Right hindlimb (tissue), 1 donor: ENCODE data around the gene WFDC5.
A peak's percentile ranks its signal among the peaks of the same experiment; 100 is the strongest.

Experiments used
- DNase-seq: peaks from one replicate; pipeline ENCODE4 v3.0.0-alpha.2; 2018

The WFDC5 gene

DNA sequence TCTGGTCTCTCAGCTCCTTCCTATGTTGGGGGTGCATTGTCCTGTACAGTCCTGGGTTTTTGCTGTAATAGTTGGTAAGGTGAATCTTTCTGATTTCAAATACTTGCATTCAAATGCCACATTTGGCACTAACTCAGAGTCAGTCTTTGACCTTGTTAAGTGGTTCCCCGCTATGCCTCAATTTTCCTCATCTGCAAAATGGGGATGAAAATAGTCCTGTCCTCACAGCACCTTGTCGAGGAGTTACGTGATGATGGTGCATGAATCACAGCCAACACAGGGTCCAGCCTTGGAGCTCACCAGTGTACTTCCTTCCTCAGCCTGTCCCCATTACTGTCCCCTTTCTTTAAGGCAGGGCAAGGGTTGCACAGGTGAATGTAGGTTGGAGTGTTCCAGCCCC, 1.1 kb downstream of the WFDC5 start:
- DNase-seq = no peak

DNA sequence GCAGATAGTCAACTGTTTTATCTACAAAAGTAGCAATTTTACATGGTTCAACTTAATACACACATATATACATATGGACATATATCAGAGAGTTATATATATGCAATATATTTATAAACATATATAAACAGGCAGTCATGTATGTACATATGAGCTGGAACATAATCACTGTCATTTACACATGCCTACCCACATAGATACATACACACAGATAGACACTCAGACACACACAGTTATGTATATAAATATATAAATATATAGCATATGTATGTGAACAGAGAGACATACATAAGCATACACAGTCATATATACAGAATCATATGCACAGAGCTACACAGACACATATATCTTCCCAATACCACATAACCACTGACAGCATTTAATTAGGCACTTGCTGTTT, 2.2 kb downstream of the WFDC5 start:
- DNase-seq = no peak

DNA sequence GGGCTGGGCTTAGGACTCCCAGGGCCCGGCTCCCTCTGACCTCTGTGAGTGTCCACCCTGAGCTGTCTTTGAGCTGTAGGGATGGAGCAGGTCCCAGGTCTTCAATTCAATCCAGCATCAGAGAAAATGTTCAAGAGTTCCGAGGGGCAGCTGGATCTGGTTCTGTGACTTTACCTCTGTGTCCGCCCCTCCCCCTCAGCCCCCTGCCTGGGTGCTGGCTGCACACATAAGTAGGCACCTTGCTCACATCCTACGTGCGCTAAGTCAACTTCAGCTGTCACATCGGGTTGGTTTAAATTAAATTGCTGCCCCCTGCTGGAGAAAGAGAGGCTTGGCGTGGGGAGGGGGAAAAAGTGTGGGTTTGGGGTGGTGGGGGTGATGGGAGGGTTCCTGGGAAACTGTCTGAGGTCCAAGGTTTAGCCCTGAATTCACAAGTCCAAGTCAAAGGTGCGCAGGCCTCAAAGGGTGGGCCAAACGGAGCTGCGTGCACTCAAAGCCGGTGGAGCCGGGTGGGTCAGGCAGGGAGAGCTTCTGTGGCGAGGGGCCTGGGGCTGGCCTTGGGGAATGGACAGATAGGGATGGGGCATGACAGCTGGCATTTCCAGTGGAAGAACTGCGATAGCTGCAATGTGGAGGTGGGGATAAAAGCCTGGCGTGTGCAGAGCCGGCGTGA, 3.0 kb downstream of the WFDC5 start:
- no peak for DNase-seq

DNA sequence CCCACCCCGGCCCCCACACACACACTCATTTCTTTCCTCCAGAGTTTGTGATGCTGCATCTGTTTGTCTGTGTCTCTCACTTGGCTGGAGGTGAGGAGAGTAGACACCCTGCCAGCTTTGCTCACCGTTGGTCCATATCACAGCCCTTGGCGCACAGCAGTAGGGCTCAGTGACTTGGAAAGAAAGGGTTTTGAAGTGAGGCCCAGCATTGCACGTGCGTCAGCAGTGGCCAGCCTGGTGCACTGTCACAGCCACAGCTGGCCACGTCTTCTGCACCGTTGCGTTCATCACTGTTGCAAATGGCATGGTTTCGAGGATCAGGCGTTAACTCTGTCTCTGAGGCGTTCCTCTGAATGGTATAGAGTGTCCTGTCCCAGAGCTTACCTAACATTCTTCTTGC, 3.7 kb downstream of the WFDC5 start:
- no peak for DNase-seq

DNA sequence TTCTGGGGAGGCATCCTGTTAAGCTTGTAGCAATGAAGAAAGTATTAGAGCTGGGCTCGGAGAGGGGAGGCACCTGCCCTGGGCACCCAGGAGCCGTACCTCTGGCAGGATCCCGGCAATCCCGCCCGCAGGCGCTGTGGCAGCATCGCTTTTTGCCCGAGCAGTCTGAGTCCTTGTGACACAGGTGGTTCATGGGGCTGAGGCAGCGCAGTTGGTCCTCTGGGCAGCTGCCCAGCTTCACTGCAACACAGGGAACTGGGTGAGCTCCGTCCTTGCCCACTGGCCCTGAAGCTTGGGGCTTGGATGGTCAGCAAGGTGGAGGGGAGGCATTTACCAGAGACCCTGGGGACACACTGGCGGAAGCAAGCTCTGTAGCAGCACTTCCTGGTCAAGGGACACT, 4.7 kb downstream of the WFDC5 start:
- no peak for DNase-seq

DNA sequence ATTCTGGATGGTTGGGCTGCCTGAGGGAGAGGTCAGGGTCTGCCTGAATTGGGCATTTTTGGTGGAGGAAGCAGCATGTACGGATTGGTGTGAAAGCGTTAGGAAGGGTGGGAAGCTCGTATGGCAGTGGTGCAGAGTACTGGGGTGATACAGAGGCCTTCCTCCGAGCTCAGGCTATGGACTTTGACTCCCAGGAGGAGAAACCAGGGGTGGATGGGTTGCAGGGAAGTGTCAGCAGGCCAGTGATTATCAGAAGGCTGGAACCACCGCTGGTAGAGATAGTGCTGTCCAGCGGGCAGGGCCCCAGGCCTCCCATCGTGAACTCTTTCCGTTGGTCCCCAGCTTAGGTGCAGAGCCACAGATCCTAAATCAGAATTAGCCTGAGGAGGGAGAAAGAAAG, 5.3 kb downstream of the WFDC5 start:
- DNase-seq = no peak

DNA sequence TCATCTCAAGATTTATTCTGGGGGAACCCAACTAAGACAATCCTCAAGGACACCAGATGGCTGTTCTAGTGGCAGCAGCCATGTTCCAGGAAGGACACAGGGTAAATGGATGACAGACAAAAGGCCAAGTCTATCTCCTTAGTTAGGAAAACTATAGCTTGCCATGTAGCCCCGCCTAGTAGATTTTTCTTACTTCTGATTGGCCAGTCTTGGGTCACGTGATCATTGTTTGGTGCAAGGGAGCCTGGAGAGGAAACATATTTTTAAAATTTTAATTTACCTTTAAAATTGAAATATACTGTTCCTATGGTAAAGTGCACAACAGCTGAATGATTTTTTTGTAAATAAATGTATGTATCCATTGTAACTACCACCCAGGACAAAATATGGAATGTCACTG, 9.7 kb downstream of the WFDC5 start:
- no peak for DNase-seq

- DNase-seq = no peak
Observed at GRCh38 chr20:45104786-45105185, 10.2 kb downstream of the WFDC5 start.

DNA sequence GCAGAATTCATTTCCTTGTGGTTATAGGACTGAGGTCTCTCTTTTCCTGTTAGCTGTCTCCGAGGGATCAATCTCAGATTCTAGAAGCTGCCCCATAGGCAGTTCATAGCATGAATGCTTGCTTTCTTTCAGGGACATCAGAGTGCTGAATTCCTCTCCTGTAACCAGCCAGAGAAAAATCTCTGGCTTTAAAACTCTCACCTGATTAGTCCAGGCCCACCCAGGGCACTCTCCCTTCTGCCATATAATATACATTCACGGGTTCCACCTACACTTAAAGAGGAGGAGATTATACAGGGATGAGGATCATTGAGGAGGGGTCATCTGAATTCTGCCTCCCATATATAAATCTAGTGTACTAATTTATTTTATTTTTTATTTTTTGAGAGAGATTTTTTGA, 11.9 kb downstream of the WFDC5 start:
- DNase-seq = no peak

GRCh38 chr20:45101333-45101850, 13.6 kb downstream of the WFDC5 start:
- DNase-seq = no peak

GRCh38 chr20:45100563-45101245, 14.3 kb downstream of the WFDC5 start, which contains the start of gene KCNS1:
Gene KCNS1 (minus strand): TSS chr20:45101127. CDS start chr20:45099236, 1,891 bp downstream.
- no peak for DNase-seq

GRCh38 chr20:45098103-45098773, 16.7 kb downstream of the WFDC5 start:
- DNase-seq = peak; percentile 47

- no peak for DNase-seq
Observed at GRCh38 chr20:45097485-45098102, 17.4 kb downstream of the WFDC5 start.

DNA sequence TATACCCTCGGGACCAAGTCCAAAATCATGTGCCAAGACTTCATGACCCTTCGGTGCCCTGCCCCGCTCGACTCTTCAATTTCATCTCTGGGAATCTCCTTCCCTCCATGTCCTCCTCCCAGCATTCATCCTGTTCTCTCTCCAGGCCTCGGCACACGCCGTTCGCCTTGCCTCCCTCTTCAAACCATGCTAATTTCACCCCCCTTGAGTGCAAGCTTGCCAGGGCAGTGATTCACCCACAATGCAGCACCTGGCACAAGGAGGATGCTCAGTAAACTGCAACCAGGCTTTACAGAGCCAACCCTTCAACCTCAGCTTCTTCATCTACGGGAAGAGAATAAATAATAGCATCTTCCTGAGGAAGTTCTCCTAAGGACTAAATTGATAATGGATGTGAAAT, 18.2 kb downstream of the WFDC5 start:
- no peak for DNase-seq

DNA sequence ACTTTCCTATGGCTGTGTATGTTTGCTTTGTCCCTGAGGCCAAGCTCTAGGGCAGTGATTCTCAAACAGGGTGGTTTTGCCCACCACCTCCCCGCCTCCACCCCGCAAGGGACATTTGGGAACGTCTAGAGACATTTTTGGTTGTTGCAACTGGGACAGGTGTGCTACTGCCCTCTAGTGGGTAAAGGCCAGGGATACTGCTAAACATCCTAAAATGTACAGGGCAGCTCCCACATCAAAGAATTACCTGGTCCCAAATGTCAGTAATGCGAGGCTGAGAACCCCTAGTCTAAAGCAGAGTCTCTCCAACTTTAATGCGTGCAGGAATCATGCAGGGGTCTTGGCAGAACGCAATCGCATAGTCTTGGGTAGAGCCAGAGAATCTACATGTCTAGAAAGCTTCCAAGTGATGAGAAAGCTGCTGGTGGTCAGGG, 19.2 kb downstream of the WFDC5 start:
- peak; percentile 66 for DNase-seq

DNA sequence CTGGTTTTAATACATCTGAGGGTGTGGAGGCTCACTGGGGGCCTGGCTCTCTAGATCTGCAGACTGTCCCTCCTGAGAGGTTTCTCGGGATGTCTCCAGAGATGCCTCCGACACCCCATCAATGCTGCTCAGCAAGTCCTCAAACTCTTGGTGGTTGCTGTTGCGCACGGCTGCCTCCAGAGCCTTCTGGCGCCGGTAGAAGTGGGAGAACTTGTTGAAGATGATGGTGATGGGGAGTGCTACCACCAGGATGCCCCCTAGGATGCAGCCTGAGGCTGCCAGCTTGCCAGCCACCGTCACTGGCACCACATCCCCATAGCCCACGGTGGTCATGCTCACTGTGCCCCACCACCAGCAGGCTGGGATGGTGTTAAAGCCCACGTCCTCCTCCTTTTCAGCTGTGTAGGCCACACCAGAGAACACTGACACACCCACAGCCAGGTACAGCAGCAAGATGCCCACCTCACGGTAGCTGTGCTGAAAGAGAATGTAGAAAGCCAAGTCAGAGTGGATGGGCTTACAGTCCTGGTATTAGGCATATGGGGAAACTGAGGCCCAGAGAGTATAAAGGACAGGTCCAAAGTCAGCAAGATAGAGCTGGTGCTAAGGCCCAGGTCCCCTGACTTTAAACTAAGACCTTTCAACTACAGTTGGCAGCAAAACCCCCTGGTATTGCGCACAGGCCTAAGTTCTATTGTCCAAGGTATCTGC, 20.0 kb downstream of the WFDC5 start:
- DNase-seq = no peak

- DNase-seq = no peak
Observed at GRCh38 chr20:45094201-45094600, 20.8 kb downstream of the WFDC5 start.

DNA sequence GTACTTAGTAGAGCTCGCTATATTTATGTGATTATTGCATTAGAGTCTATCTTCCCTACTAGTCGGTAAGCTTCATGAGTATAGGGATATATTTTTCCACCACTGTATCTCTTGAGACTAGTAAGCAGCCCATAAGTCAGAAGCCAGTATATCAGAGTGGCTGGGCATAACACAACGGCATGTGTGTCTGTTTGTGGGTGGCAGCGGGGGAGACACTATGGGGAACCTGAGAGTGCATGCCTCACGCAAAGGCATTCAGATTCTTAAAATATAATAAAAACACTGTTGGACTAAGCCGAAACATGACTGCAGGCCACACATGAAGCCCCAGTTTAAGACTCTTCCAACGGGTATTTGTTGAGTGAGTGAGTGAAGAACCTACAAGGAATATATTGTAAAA, 22.1 kb downstream of the WFDC5 start:
- DNase-seq = no peak

DNA sequence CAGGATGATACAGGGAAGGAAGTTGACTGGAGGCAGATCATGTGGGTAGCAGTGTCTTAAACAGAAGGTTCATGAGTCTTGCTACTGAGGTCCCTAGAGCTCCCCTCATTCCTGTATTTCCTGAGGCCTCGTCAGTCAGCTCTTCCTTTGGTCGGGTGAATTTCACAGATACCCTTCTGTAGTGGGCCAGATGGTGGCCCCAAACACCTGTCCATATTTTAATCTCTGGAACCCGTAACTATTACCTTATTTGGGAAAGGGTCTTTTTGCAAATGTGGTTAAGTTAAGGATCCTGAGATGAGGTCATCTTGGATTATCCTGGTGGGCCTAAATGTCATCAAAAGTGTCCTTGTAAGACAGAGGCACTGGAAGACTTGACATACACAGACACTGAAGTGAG, 23.6 kb downstream of the WFDC5 start:
- no peak for DNase-seq

DNA sequence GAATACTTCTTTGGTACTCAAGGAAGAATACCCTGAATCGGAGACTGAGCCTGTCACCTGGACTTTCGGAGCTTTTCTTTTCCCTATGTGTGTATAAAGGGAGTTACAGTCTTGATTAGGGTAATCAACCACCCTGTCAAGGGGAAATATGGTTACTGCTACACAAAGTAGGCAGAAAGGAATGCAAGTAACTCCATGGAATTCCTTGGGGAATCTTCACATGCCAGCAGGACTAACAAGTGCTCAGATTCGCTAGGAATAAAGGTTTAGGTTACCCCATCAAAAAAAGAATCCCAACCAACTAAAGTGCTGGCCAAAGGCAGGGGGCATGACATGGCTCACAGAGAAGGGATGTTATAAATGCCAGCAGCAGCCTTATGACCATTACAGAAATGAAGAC, 24.5 kb downstream of the WFDC5 start:
- no peak for DNase-seq

DNA sequence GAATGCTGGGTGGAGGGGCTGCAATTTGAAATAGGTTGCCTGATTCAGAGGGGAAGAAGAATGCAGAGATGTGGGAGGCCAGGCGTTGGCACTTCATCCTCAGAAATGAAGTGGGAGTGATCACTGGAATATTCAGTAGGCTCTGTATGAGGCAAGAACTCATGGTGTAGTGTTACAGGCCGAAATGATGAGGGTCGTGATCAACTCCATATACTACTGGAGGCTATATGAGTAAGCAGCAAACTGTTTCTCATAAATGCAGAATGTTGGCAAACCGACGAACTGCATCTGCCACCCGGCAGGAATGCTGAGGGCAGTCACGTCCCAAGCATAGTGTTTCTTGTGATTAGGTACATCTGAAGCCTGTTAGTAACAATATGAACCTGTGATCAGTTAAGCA, 26.7 kb downstream of the WFDC5 start:
- no peak for DNase-seq

DNA sequence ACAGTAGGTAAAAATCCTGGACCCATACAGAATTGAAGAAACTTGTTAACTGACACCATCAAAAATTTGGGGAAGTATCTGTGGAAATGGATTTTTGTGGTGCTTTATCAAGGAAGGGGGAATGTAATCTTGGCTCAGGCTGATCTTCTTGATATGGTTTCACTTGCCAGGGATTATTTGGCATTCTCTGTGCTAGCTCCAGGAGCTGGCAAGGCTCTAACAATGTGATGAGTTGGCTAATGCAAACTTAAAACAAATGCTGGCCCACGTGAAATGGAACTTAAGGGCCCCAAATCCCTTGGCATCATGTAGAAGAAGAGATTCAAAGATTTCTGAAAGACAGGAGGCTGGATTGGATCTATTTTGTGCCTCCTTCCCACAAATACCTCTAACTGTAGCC, 27.2 kb downstream of the WFDC5 start:
- DNase-seq = no peak
